ENCODE data around the gene HSPA4L.

HSPA4L gene

DNA sequence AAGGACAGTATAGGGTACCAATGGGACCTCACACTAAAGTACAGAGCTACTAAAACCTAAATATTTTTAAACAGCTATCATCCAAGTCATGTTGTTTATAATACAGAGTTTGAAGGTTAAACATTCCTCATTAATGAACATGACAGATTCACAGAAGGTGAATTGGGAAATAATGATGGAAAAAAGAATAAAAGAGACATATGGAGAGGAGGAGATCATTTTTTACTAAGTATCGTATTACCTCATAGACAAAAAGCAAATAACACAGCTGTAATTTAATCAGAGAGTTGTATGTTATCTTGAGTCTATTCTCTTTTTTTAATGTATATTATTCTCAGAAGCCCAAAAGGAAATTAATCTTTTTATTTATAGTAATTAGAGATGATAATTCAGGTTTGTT is 106.4 kb downstream of the HSPA4L start:
- peaks cover 97% of the 10 kb centered on the region for H3K36me3 ChIP-seq (ENCODE audit: insufficient read depth, low read length)
- no peaks in the 10 kb centered on the region for H3K4me1 ChIP-seq (ENCODE audit: insufficient read depth, low read length, severe bottlenecking)
- H3F3A ChIP-seq (ENCODE audit: insufficient read depth, low read length): no peaks in the 10 kb centered on the region
- TF ChIP-seq EZH2 (IDR thresholded peaks at IDR 0.05; ENCODE audit: borderline replicate concordance, low read length): no peak
- TF ChIP-seq, protein P1, sequence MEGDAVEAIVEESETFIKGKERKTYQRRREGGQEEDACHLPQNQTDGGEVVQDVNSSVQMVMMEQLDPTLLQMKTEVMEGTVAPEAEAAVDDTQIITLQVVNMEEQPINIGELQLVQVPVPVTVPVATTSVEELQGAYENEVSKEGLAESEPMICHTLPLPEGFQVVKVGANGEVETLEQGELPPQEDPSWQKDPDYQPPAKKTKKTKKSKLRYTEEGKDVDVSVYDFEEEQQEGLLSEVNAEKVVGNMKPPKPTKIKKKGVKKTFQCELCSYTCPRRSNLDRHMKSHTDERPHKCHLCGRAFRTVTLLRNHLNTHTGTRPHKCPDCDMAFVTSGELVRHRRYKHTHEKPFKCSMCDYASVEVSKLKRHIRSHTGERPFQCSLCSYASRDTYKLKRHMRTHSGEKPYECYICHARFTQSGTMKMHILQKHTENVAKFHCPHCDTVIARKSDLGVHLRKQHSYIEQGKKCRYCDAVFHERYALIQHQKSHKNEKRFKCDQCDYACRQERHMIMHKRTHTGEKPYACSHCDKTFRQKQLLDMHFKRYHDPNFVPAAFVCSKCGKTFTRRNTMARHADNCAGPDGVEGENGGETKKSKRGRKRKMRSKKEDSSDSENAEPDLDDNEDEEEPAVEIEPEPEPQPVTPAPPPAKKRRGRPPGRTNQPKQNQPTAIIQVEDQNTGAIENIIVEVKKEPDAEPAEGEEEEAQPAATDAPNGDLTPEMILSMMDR (IDR thresholded peaks at IDR 0.05; ENCODE audit: low read length): no peak
- H4K20me1 ChIP-seq (ENCODE audit: insufficient read depth, low read length): no peaks in the 10 kb centered on the region
- no peak overlapping the region for H3K4me3 ChIP-seq (ENCODE audit: low read depth, low read length, poor library complexity, severe bottlenecking)
- H3K79me2 ChIP-seq (ENCODE audit: insufficient read depth, low read length): 0 out of 2 replicates have a peak, but pooled peaks cover 5% of the 10 kb centered on the region
- H3K4me2 ChIP-seq (ENCODE audit: low read length): no peak overlapping the region
- no peak overlapping the region for H3K27ac ChIP-seq (ENCODE audit: low read depth, low read length, poor library complexity, severe bottlenecking)
- H2AFZ ChIP-seq (ENCODE audit: low read length): no peak overlapping the region
- no peaks in the 10 kb centered on the region for H3K27me3 ChIP-seq (ENCODE audit: insufficient read depth, low read length)
- H3K9me2 ChIP-seq (ENCODE audit: low read depth, low read length): no peaks in the 10 kb centered on the region
- no peak overlapping the region for H3K9ac ChIP-seq (ENCODE audit: low read length)
- 0 out of 2 replicates have a peak, but pooled peaks cover 3% of the 10 kb centered on the region for H3K9me3 ChIP-seq (ENCODE audit: low read length)

DNA sequence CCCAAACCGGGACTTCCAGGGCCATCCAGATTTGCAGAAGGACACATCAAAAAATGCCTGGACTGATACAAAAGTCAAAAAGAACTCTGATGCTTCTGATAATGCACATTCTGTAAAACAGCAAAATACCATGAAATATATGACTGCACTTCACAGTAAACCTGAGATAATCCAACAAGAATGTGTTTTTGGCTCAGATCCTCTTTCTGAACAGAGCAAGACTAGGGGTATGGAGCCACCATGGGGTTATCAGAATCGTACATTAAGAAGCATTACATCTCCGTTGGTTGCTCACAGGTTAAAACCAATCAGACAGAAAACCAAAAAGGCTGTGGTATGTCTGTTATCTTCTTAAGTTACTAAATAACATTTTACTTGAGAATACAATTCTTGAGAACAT is 107.8 kb downstream of the HSPA4L start:
- no peak overlapping the region for H3K4me2 ChIP-seq (ENCODE audit: low read length)
- no peaks in the 10 kb centered on the region for H3K79me2 ChIP-seq (ENCODE audit: insufficient read depth, low read length)
- H3K27ac ChIP-seq (ENCODE audit: low read depth, low read length, poor library complexity, severe bottlenecking): no peak overlapping the region
- no peaks in the 10 kb centered on the region for H3F3A ChIP-seq (ENCODE audit: insufficient read depth, low read length)
- H3K9ac ChIP-seq (ENCODE audit: low read length): no peak overlapping the region
- H2AFZ ChIP-seq (ENCODE audit: low read length): no peak overlapping the region
- TF ChIP-seq, protein P1 (IDR thresholded peaks at IDR 0.05; ENCODE audit: low read length): no peak
- no peak for TF ChIP-seq EZH2 (IDR thresholded peaks at IDR 0.05; ENCODE audit: borderline replicate concordance, low read length)
- H3K4me1 ChIP-seq (ENCODE audit: insufficient read depth, low read length, severe bottlenecking): no peaks in the 10 kb centered on the region
- no peaks in the 10 kb centered on the region for H4K20me1 ChIP-seq (ENCODE audit: insufficient read depth, low read length)
- H3K9me2 ChIP-seq (ENCODE audit: low read depth, low read length): no peaks in the 10 kb centered on the region
- H3K27me3 ChIP-seq (ENCODE audit: insufficient read depth, low read length): no peaks in the 10 kb centered on the region
- peaks cover 97% of the 10 kb centered on the region for H3K36me3 ChIP-seq (ENCODE audit: insufficient read depth, low read length)
- 0 out of 2 replicates have a peak, but pooled peaks cover 3% of the 10 kb centered on the region for H3K9me3 ChIP-seq (ENCODE audit: low read length)
- no peak overlapping the region for H3K4me3 ChIP-seq (ENCODE audit: low read depth, low read length, poor library complexity, severe bottlenecking)
